ENCODE measurements around the gene AMBRA1.

The AMBRA1 gene

GRCh38 chr11:46593550-46594373 lies at the start of gene AMBRA1:
Gene AMBRA1 (minus strand): TSS chr11:46594023. CDS start chr11:46548380, 45,643 bp downstream.
- DNase-seq (ENCODE audit: low spot score): peak; percentile 88

DNA sequence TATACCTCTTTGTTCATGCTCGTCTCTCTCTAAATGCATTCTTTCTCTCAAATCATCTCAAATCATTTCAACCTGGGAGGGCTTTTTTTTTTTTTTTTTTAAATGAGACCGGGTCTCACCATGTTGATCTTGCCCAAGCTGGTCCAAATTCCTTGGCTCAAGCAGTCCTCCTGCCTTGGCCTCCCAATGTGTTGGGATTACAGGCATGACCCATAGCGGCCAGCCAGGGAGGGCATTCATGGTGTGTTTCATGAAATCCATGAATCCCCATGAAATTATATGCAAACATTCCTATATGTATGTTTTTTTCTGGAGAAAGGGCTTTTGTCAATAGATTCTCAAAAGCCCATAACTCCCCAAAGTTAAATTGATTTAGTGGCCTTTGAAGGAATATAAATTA lies 49.7 kb upstream of the AMBRA1 start:
- DNase-seq (ENCODE audit: low spot score): no peak

DNA sequence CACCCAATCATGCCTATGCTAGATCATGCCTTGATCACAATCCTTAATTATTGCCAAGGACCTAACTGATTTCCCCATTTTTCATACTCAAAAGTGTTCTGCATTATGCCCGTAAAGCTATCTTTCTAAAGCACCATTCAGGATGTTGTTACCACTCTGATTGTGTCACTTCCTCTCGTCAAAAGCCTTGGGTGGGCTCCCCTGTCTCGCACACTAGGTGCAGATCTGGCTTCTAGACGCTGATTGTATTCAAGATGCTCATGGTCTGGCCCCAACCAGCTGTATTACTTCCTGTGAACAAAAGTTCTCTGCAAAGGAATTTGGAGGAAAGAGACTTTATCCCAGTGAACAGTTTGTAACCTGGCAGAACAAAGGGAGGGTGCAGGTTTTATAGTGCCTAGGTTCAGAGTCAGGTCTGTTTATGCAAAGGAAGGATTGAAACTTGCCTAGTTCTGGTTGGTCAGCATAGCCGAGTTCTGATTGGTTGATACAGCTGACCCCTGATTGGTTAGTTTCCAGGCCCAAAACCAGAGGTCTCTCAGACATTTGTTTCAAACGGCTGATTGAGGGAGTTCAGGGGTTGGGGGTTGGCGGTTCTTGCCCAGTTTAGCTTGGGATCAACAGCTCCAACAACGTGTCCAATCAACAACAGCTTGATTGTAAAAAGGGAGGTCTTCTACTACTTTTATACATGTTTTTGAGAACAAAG lies 49.0 kb upstream of the AMBRA1 start:
- DNase-seq (ENCODE audit: low spot score): no peak

- no peak for DNase-seq (ENCODE audit: low spot score)
Observed at GRCh38 chr11:46641639-46642038, 47.8 kb upstream of the AMBRA1 start.

DNA sequence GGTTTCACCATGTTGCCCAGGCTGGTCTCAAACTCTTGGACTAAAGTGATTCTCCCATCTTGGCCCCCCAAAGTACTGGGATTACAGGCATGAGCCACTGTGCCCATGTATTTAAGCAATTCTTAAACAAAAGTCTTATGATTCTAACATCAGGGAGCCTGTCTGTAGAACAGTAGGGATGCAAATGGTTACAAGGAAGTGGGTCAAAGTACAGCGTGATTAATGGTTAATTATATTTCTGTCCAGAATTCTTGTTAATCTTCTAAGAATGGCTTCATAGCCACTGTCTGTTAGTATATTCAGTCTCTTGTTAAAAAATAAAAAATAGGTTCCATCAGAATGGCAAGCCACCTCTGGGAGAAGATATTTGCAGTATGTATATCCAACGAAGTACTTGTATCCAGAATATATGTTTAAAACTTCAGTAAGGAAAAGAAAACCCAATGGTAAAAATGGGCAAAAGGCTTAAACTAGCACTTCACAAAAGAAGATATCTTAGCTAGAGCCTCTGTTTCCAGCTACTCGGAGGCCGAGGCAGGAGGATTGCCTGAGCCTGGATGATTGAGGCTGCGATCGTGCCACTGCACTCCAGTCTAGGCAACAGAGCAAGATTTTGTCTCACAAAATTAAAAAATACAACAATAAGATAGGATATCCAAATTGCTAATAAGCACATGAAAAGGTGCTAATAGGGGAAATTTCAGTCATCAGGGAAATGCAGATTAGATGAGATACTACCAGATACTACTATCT lies 46.4 kb upstream of the AMBRA1 start:
- no peak for DNase-seq (ENCODE audit: low spot score)

GRCh38 chr11:46639197-46639839 lies 45.5 kb upstream of the AMBRA1 start:
- DNase-seq (ENCODE audit: low spot score): no peak

DNA sequence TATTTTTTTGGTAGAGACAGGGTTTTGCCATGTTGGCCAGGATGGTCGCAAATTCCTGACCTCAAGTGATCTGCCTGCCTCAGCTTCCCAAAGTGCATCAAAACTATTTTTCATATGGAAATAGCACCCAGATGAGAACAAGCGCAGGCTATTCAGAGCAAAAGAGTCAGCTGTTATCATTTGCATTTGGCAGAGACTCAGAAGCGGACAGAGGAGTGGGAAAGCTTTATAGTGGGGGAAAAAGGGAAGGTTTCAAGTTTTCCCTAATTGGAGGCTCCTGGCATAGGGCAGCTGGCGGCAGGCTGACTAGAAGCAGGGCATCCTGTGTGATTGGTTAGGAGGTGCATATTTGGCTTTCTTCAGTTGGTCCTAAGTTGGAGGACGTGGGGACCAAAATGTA lies 43.7 kb upstream of the AMBRA1 start:
- no peak for DNase-seq (ENCODE audit: low spot score)

DNA sequence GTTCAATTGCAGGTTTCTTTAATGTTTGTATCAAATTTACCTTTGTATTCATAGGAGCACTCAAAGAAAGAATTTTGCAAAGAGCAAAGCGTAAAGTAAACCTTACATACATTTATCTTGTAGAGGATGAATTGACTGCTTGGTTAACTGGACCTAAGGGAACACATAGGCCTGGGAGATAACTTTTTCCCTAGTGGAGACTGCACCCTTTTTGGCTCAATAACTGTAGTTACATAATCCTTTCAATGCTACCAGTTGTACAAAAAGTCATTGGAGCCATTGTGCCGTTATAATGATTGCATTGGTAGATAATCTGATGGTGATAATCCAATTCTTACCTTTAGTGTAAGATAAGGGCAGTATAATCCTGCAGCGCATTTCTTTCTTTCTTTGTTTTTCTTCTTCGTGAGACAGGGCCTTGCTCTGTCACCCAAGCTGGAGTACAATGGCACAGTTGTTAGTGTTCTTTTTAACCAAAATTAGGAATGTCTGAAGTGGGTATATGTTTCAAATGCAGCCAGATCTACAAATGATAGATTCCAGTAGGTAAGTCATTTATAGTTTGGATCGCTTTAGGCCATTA lies 41.8 kb upstream of the AMBRA1 start:
- no peak for DNase-seq (ENCODE audit: low spot score)

DNA sequence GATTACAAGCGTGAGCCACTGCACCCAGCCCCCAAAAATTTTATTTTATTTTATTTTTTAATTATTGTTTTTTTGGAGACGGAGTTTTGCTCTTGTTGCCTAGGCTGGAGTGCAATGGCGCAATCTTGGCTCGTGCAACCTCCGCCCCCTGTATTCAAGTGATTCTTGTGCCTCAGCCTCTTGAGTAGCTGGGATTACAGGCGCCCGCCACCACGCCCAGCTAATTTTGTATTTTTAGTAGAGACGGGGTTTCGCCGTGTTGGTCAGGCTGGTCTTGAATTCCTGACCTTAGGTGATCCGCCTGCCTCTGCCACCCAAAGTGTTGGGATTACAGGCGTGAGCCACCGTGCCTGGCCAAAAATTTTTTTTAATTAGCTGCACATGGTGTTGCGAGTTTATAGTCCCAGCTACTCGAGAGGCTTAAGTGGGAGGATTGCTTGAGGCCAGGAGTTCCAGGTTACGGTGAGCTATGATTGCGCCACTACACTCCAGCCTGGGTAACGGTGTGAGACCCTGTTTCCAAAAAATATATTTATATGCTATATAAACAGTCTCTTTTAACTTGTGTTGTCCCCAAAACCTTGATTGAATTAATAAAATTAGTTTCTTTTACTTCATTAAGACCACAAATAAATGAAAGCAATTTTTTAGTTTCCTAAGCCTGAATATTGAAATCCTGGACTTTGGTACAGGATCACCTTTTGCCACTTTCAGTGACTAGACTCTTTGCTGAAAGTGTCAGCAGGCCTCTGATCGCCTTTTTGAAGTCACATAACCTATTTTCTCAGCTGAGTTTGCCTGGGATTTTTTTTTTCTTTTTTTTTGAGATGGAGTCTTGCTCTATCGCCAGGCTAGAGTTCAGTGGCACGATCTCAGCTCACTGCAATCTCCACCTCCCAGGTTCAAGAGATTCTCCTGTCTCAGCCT lies 39.7 kb upstream of the AMBRA1 start:
- no peak for DNase-seq (ENCODE audit: low spot score)

DNA sequence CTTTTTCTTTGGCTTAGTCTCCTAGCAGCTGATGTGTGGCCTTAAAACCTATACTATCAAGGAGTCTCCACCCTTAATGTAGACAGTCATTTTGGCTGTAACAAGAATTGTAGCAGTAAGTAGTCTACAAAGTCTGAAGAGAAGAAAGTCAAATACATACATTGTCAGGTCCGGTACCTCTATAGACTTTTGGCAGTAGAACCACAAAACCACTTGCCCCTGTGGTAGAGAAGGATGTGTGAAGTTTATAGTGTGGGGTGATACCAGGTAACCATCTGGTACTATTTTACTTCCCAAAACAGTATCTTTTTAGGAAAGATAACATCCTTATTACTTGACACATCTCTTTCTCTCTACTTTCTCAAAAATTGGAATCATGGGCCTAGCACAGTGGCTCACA lies 38.7 kb upstream of the AMBRA1 start:
- no peak for DNase-seq (ENCODE audit: low spot score)

DNA sequence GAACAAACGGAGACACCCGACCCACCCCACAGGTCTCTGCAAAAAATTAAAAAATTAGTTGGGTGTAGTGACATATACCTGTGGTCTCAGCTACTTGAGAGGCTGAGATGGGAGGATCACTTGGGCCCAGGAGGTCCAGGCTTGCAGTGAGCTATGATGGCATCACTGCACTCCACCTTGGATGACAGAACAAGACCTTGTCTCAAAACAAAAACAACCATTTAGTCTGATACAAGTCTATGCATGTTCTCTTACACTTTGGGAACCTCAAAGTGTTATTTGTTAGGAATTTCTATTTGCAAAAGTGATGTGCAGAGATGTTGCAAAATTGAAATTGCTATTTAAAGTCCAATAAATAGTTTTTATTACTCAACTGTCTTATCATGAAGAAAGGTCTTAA lies 37.9 kb upstream of the AMBRA1 start:
- no peak for DNase-seq (ENCODE audit: low spot score)

- no peak for DNase-seq (ENCODE audit: low spot score)
Observed at GRCh38 chr11:46630237-46630636, 36.4 kb upstream of the AMBRA1 start.

- DNase-seq (ENCODE audit: low spot score): no peak
Observed at GRCh38 chr11:46628961-46629360, 35.1 kb upstream of the AMBRA1 start.

DNA sequence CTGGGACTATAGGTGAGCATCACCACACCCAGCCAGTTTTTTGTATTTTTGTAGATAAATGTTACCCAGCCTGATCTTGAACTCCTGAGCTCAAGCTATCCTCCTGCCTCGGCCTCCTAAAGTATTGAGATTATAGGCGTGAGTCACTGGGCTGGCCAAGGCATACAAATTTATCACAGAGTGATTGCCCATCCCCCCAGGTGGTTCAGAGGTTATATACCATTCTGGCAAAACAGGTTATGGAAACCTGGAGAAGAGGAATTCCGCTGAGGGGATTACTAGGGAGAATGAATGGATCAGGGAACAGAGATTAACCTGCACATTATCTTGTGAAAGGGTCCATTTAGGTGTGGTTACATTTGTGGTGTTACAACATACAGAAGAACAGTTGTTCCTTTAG lies 31.6 kb upstream of the AMBRA1 start:
- no peak for DNase-seq (ENCODE audit: low spot score)

DNA sequence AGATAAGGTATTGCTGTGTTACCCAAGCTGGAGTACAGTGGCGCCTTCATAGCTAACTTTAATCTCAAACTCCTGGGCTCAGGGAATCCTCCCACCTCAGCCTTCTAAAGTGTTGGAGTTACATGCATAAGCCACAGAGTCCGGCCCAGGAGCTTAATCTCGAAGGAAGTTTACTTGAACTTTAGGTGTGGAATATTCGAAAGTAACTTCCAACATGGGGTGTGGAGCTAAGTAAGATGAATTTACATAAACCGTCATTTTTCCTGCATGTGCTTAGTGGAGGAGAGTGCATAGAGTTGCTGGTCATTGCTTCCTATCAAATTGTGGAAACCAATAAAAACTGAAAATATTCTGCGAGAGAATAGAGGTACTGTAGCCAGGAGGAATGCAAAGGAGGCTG lies 25.0 kb upstream of the AMBRA1 start:
- no peak for DNase-seq (ENCODE audit: low spot score)

DNA sequence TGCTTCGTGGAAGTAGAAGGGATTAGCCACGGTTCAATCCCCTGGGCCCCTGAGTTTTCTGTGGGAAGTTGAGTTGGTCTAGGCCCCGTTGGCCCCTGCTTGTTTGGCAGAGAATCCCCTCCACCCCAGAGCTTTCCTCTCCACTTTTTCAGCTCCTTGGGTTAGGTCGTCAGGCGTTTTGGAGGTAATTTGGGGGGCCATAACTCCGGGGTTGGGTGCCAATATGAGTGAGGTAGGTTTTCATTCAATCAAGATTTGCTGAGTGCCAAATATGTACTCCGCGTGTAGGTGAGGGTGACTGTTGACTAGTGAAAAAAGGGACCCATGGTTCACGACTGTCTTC lies 24.1 kb upstream of the AMBRA1 start:
- DNase-seq (ENCODE audit: low spot score): no peak

- DNase-seq (ENCODE audit: low spot score): peak; percentile 94
Observed at GRCh38 chr11:46617134-46617971, 23.5 kb upstream of the AMBRA1 start, which contains the start of the genes ATG13 and HARBI1. Gene ATG13 (plus strand): TSS chr11:46617553. CDS start chr11:46644292, 26,739 bp downstream. Gene HARBI1 (minus strand): TSS chr11:46617227. CDS start chr11:46616237, 990 bp downstream.

- DNase-seq (ENCODE audit: low spot score): no peak
Observed at GRCh38 chr11:46616551-46617133, 22.8 kb upstream of the AMBRA1 start.

DNA sequence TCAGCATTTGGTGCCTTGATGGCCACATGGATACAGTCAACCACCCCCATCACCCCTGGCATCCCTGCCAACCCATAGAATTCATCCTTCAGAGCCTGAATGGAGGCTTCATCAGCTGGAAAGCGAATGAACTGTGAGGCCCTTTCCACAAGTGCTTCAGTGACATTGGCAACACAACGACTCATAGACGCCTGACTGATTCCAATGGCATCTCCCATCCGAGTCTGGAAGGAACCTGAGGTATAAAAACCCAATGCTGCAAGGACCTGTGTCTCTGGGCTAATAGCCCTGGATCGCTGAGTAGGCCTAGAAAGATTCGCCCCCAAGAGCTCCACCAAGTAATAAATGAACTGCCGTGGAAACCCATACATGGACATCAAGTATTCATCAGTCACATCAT lies 21.9 kb upstream of the AMBRA1 start:
- peak; percentile 53 for DNase-seq (ENCODE audit: low spot score)

Data from AG08396 (cell line).